SHP77 treated with DMSO at 0.1 percent for 48 hours (cell line): ENCODE measurements around the gene ADRB1.

ENCODE experiments used
- DNase-seq: peaks from one replicate; lab custom pipeline; 2025; lab: John Stamatoyannopoulos, UW

ADRB1 gene

DNA sequence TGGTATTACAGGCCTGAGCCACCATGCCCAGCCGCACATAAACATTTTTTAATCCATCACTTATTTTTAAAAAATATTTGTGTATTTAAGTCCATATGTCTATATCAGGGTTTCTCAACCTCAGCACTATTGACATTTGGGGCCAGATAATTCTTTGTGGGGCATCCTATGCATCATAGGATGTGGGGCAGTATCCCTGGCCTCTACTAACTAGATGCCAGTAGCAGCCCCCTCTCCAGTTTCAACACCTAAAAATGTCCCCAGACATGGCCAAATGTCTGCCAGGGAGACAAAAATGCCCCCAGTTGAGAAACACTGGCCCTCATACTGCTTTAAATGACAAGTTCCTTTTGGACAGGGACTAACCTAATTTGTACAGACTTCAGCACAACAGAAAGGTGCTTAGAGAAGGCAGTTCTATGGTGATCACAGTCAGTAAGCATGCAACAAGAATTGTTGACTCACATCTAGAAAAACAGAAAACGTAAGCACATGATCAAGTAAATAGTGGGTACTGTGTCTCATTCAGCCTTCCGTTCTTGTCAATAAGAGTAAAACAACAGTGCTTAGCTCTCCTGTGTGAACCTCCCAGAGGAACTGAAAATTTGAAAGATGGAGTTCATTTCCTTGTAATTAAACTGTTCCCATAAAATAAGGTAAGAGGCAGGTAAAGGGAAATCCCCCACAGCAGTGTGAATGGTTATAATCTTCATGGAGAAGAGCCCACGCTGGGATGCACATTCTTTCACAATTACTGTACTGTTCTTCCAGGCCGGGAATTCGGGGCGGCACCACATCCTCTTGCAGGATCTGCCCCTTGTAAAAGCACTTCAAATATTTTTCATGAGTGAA lies 17.3 kb upstream of the ADRB1 start:
- DNase-seq = no peak

DNA sequence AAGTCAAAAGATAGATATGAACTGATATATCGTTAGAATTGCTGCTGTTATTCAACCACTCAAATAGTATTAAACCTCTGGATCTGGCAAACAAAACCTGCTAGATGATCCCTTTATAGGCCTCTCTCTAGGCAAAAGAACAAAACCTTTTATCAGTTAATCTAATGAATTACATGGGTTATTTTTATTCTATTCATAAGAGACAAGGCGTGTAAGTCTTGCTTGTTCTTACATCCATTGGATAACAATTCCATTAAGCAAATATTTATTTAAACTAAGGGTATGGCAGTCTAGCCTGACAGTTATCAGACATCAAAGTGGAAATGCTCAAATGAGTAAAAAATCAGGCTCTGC lies 16.6 kb upstream of the ADRB1 start:
- no peak for DNase-seq

DNA sequence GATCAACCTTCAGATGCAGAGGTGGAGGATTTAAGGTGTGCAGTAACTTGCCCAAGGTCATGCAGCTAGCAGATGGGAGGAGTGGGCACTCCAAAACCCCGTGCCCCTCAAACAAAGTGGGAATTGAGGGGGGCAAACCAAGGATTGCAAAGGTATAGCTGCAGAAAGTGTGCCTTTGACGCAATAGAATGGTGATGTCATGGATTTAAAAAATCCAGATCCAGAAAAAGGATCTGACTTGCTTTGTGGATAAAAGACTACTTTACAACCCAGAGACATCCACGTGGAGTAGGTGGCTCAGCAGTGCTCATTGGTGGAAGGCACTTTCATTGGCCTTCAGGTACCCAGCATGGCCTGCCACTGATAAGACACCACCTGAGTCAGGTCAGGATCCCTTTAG lies 15.7 kb upstream of the ADRB1 start:
- no peak for DNase-seq

DNA sequence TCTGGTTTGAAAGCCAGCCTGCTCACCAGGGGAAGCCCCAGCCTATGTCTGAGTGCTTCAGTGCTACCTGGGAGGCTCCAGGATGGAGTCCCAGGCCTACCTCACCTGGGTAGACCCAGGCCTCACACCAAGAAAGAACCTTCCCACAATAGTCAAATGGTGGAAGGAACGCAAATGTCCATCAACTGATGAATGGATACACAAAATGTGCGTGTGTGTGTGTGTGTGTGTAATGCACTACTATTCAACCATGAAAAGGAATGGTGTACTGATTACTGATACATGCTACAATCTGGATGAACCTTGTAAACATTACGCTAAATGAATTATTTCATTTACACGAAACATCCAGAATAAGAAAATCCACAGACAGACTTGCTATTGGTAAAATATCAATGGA lies 15.2 kb upstream of the ADRB1 start:
- no peak for DNase-seq

DNA sequence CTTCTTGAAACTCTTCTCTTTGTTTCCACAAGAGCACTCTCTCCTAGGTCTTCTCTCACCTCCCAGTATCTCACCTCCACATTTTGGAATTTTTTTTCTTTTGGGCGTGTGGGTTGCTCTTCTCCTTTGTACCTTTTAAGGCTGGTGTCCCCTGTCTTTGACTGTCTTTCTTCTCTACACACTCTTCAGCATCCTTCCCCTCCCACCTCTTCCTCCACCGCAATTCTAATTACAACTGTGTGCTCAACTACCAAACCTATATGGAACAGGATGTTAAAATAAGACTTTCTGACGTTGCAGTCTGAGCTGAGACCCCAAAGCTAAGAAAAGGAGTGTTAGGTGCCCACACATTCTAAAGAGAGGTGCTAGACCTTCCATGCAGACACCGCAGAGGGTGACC lies 14.0 kb upstream of the ADRB1 start:
- DNase-seq = no peak

DNA sequence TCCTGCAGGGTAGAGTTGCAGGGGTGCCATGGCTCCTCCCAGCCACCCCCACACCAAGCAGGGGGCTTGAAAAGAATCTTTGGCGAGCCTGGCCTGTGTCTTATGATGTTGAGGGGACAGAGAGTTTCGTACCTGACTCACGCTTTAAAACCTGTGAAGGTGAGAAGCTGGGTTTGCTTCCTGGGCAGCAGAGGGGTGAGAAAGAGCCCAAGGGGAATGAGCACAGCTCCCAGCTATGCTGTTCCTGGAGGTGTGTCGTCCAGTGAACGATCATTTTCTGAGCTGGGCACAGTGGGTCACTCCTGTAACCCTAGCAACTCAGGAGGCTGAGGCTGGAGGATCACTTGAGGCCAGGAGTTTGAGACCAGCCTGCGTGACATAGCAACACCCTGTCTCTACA lies 13.5 kb upstream of the ADRB1 start:
- DNase-seq = no peak

DNA sequence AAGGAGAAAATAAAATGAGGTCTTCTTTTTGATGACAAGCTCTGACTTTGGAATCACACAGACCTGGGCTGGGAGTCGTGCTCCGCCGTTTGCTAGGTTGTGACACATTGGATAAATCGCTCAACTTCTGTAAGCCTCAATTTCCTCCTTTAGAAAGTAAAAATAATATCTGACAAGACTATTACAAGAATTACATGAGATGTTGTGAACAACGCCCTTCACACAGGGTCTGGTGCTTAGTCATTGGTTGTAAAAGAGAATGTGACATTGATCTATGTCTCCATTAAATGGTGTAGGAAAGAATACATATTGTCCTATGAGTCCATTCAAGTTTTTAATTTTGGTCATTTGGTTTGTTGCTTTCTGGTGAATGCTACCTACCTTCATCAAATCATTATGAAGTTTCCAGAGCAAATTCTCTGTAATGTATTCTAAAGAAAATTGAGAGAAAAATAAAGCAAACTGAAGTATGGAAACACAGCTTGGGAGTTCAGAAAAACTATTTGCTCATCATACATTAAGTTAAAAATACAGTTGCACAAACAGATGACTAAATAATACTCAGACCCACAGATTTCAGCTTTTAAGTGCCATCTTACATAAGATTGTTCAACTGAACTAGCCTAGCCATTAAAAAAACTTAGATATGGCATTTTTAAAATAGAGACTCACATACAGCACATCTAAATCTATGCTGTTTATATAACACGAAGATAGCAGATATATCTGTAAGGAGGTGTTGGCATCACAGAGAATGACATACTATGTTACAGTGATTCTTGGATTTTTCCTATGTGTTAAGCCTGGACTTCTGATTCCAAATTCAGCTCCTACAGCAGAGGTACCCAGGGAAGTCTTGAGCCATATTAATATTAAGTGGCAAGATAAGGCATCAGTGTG lies 12.3 kb upstream of the ADRB1 start:
- no peak for DNase-seq

DNA sequence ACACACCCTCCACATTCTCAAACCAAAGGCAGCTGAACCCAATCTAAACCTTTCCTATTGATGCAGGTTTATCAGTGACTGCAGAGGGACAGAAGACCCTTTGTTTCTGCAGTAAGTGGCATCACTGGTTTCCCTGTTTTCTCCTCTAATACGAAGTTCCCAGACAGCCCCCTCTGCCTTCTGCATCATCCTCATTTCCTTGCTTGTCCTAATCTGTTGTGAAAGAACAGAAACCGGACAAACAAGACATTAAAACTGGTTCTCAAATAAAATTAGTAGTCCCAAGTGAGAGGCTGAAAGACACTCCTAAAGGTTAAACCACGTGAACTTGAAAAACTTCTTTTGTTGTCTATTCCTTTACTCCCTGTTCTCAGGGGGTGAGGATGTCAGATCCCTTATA lies 10.1 kb upstream of the ADRB1 start:
- DNase-seq = no peak

DNA sequence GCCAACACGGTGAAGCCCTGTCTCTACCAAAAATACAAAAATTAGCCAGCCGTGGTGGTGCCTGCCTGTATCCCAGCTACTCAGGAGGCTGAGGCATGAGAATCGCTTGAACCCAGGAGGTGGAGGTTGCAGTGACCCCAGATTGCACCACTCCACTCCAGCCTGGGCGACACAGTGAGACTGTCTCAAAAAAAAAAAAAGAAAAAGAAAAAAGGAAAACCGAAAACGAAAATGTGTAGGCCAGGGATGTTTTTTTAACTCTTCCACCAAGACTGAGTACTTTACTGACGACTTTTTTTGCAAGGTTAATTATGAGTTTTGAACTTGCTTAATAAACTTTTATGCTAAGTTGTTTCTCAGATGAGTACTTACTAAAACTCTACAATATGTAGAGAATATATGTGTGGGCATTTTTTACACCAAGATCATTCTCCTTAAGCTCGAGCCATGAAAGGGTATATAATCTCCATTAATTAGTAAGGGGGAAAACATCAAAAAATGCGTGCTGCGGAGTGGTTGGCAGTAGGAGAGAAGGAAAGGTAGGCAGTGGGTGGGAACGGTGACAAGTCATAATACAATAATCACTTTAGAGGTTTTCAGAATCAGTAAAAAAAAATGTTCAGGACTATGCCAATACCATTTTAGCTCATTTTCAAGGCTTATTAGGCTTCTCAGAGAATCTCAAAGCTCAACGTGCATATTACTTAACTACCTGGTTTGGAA lies 8.6 kb upstream of the ADRB1 start:
- no peak for DNase-seq

DNA sequence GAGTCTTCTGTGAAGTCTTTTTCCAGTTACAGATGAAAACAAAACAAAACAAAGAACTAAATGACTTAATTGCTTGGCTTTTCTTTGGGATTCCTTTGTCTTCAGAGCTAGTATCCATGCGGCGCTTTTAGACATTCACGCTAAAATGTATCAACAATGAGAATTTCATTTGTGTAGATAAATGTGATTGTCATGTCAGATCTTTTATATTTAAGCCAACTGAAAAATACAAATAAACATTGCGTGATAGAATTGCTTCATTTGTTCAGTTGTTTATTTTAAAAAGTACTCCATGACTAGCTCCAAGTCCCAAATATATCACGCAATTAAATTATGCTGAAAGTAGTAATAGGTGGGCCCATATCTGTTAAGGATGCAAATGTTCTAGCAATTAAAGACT lies 7.9 kb upstream of the ADRB1 start:
- no peak for DNase-seq

DNA sequence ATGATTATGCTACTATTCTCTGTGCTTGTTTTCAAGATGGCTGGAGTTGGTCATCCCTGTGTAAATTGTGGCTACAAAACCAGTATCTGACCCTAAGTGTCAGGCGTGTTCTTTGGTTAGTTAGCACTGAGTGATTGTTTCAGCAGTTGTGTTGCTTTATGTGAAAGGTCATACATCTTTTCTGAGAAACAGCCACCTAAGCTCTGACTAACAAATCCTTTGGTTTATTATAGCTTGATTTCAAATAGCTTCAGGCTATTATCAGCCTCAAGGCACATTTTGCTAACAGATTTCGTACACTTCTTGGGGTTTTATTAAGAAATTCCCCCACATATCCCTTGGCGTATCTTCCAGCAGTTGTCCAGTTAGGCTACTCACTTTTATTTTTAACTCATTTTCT lies 4.8 kb upstream of the ADRB1 start:
- no peak for DNase-seq

DNA sequence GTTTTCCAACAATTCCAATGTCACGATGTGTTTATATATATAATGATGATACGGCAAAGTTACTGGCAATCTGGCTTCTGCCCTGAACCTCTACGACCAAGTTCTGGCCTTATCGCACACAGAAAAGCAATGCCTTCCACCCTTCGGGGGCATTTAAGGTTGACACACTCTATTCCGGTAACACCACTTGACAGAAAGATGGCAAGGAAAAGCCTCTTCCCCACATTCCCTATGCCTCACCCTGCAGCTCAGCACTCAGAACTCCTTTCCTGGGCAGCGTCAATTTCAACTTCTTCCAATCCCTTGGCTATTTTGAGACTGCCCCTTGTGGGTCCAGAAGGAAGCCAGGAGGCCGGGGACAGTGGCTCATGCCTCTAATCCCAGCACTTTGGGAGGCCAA lies 2.5 kb upstream of the ADRB1 start:
- DNase-seq = no peak

DNA sequence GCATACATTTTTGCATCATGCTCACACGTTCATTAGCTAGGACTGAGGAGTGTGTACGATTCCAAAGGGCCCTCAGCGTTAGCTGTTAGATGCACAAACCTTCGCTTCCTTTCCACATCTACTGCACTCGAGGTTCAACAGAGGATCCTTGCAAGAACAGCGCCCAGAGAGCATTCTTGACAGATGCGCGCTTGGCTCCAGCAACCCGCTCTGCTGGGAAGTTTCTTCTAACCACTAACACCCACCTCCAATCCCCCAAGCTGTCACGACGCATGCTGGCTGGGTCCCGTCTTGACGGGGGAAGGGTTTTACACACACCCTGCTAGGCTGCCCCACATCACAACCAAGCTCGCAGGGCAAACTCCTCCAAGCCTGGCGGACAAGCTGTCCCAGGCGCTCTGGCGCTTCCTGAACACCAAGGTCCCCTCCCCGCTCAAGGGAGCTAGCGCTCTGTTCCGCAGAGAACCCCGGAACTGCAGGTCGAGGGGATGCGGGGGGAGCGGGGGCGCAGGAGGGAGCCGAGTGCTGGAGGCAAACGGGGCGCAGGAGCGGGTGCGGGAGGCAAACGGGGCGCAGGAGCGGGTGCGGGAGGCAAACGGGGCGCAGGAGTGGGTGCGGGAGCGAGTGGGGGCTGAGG lies 653 bp upstream of the ADRB1 start:
- no peak for DNase-seq

DNA sequence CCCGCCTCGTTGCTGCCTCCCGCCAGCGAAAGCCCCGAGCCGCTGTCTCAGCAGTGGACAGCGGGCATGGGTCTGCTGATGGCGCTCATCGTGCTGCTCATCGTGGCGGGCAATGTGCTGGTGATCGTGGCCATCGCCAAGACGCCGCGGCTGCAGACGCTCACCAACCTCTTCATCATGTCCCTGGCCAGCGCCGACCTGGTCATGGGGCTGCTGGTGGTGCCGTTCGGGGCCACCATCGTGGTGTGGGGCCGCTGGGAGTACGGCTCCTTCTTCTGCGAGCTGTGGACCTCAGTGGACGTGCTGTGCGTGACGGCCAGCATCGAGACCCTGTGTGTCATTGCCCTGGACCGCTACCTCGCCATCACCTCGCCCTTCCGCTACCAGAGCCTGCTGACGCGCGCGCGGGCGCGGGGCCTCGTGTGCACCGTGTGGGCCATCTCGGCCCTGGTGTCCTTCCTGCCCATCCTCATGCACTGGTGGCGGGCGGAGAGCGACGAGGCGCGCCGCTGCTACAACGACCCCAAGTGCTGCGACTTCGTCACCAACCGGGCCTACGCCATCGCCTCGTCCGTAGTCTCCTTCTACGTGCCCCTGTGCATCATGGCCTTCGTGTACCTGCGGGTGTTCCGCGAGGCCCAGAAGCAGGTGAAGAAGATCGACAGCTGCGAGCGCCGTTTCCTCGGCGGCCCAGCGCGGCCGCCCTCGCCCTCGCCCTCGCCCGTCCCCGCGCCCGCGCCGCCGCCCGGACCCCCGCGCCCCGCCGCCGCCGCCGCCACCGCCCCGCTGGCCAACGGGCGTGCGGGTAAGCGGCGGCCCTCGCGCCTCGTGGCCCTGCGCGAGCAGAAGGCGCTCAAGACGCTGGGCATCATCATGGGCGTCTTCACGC lies 825 bp downstream of the ADRB1 start:
- no peak for DNase-seq

DNA sequence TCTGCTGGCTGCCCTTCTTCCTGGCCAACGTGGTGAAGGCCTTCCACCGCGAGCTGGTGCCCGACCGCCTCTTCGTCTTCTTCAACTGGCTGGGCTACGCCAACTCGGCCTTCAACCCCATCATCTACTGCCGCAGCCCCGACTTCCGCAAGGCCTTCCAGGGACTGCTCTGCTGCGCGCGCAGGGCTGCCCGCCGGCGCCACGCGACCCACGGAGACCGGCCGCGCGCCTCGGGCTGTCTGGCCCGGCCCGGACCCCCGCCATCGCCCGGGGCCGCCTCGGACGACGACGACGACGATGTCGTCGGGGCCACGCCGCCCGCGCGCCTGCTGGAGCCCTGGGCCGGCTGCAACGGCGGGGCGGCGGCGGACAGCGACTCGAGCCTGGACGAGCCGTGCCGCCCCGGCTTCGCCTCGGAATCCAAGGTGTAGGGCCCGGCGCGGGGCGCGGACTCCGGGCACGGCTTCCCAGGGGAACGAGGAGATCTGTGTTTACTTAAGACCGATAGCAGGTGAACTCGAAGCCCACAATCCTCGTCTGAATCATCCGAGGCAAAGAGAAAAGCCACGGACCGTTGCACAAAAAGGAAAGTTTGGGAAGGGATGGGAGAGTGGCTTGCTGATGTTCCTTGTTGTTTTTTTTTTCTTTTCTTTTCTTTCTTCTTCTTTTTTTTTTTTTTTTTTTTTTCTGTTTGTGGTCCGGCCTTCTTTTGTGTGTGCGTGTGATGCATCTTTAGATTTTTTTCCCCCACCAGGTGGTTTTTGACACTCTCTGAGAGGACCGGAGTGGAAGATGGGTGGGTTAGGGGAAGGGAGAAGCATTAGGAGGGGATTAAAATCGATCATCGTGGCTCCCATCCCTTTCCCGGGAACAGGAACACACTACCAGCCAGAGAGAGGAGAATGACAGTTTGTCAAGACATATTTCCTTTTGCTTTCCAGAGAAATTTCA lies 1.7 kb downstream of the ADRB1 start:
- DNase-seq = no peak

DNA sequence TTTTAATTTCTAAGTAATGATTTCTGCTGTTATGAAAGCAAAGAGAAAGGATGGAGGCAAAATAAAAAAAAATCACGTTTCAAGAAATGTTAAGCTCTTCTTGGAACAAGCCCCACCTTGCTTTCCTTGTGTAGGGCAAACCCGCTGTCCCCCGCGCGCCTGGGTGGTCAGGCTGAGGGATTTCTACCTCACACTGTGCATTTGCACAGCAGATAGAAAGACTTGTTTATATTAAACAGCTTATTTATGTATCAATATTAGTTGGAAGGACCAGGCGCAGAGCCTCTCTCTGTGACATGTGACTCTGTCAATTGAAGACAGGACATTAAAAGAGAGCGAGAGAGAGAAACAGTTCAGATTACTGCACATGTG lies 2.4 kb downstream of the ADRB1 start:
- DNase-seq = no peak

DNA sequence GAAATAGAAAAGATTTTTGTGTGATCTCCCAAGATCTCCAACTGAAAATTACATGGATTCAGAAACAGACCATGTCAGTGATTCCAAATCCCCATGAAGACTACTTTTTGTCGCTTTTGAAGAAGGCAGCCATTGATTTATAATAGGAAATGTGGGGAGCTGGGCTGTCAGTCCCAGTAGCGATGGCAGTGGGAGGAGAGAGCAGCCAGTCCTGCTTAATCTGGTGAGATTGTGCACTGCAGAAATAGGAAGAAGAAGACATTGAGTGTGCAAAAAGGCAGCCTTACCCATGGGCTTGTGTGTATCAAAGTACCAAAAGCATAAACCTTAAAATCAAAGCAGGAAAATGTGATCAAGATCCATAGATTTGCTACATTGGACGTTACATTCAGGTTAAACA lies 4.8 kb downstream of the ADRB1 start:
- no peak for DNase-seq

DNA sequence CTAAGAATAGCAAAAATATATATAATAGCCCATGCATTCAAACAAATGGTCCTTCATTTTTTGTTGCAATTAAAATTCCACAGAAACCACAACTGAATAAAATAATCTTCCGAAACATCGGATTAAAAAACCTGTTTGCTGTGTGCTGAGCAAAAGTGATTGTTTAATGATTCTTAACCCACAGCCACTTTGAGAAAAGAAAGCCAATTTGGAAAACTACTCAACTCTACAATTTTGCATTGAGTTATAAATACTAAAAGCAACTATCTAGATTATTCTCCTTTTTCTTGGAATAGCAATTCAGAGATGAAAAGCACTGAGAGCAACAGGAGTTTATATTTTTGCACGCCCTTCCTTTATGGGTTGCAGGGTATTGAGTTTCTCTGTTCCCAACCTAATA lies 8.0 kb downstream of the ADRB1 start:
- DNase-seq = no peak

DNA sequence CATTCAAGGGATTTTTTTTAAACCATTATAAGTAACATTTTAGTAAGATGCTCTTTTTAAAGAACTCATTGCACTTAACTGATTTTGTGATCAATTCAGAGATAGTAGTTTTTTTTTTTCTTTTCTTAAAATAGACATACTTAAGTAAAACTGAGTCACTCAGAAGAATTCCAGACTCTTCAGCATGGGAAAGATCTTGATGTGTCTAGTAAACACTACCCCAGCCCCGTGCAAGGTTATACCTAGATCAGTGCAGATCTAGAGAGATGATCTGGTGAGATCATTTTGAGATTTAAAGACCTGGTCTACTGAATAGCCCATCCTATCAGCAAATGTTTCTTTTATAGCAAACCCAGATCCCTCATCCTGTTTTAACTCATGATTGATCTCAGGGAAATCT lies 8.6 kb downstream of the ADRB1 start:
- no peak for DNase-seq

DNA sequence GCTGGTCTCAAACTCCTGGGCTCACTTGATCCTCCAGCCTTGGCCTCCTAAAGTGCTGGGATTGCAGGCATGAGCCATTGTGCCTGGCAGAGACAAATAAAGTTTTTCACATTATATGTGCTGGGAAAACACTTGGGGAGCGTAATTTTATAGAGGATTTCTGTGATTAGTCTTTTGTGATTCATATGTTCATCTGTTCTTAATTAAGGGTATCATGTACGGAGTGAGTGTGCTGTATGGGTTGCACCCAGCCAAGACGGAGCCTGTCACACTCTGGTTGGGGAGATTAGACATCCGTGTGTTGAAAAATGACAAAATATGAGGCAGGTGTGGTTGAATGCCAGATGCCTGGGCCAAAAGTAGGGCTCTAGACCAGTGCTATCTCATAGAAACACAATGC lies 10.3 kb downstream of the ADRB1 start:
- DNase-seq = no peak
